Activated T-cell treated with anti-CD3 and anti-CD28 coated beads for 1 hour (primary cell): ENCODE data around the gene OGT.
"Not testable (repeated sequence)": the region's sequence is repeated elsewhere in the genome, so short reads cannot be mapped to it uniquely, and the experiment has no call there.

Source experiments
- DNase-seq: peaks from one replicate; pipeline ENCODE4 v3.0.0-alpha.2; 2020; ENCODE audit warnings: low read depth

The OGT gene

GRCh38 chrX:71540801-71541200 lies 7.9 kb downstream of the OGT start:
- DNase-seq: no peak

- no peak for DNase-seq
These were observed 8.5 kb downstream of the OGT start for GRCh38 chrX:71541210-71542022.

GRCh38 chrX:71542411-71542810 lies 9.5 kb downstream of the OGT start:
- DNase-seq: no peak

GRCh38 chrX:71542825-71543224 lies 9.9 kb downstream of the OGT start:
- no peak for DNase-seq

- DNase-seq: no peak
These were observed 10.4 kb downstream of the OGT start for GRCh38 chrX:71543316-71543715.

GRCh38 chrX:71545364-71545763 lies 12.5 kb downstream of the OGT start:
- no peak for DNase-seq

- no peak for DNase-seq
These were observed 14.0 kb downstream of the OGT start for GRCh38 chrX:71546879-71547278.

GRCh38 chrX:71547339-71547738 lies 14.4 kb downstream of the OGT start:
- no peak for DNase-seq

GRCh38 chrX:71549986-71550385 lies 17.1 kb downstream of the OGT start:
- DNase-seq: no peak

- no peak for DNase-seq
These were observed 17.7 kb downstream of the OGT start for GRCh38 chrX:71550578-71550977.

GRCh38 chrX:71556036-71556435 lies 23.1 kb downstream of the OGT start:
- DNase-seq: no peak

- DNase-seq: no peak
These were observed 26.0 kb downstream of the OGT start for GRCh38 chrX:71558920-71559319.

GRCh38 chrX:71559773-71560172 lies 26.9 kb downstream of the OGT start:
- not testable (repeated sequence) for DNase-seq

GRCh38 chrX:71563921-71564320 lies 31.0 kb downstream of the OGT start:
- no peak for DNase-seq

- DNase-seq: no peak
These were observed 32.7 kb downstream of the OGT start for GRCh38 chrX:71565474-71566041.

GRCh38 chrX:71571390-71571789 lies 38.5 kb downstream of the OGT start:
- DNase-seq: not testable (repeated sequence)

GRCh38 chrX:71573590-71573989 lies 40.7 kb downstream of the OGT start:
- DNase-seq: no peak

- DNase-seq: no peak
These were observed 44.8 kb downstream of the OGT start for GRCh38 chrX:71577682-71578081.

- no peak for DNase-seq
These were observed 45.6 kb downstream of the OGT start, which contains the start of gene GCNA for GRCh38 chrX:71578253-71579135. GCNA (plus strand) TSS chrX:71578437; CDS start chrX:71580822, 2,385 bp downstream.

- DNase-seq: no peak
These were observed 46.5 kb downstream of the OGT start for GRCh38 chrX:71579136-71579989.

GRCh38 chrX:71579990-71580380 lies 47.1 kb downstream of the OGT start:
- DNase-seq: no peak

GRCh38 chrX:71581210-71581609 lies 48.3 kb downstream of the OGT start:
- no peak for DNase-seq
